HG03469 (cell line): ENCODE data around the gene CNOT4.
A peak's percentile ranks its signal among the peaks of the same experiment; 100 is the strongest.
"Not testable (repeated sequence)": the region's sequence is repeated elsewhere in the genome, so short reads cannot be mapped to it uniquely, and the experiment has no call there.

Source experiments
- ATAC-seq: cut with Tn5 transposase; IDR thresholded peaks from one replicate; pipeline ENCODE4 v1.9.1; 2021; ENCODE audit warnings: mild to moderate bottlenecking, moderate library complexity, moderate number of reproducible peaks; ENCODE audit not compliant: unreplicated experiment

CNOT4 gene

GRCh38 chr7:135368416-135369186, 141.3 kb downstream of the CNOT4 start:
- ATAC-seq = no peak

DNA sequence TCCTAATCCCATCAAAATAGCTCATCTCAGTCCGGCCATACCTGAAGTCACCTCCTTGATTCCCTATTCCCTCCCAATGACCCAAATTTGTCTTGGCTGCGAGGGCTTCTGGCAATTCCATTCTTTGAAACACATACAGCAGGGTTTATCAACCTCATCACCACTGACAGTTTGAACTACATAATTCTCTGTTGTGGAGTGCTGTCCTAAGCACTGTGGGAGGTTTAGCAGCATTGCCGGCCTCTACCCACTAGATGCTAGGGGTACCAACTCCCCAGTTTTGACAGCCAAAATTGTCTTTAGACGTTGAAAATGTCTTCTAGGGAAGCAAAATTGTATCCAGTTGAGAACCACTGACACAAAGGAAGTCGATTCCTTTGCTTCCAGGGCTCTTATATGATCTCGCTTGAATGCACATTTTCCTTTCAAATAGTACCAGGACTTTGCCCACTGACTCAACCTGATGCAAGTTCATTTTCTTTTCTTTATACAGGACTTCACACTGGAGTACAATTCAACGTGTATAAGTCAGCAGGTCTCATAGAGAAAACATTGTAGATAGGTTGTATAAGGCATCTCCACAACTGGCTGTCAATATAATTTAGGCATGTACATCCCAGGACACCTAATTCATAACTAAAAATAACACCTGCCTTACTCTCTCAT, 142.9 kb downstream of the CNOT4 start:
- ATAC-seq = no peak

DNA sequence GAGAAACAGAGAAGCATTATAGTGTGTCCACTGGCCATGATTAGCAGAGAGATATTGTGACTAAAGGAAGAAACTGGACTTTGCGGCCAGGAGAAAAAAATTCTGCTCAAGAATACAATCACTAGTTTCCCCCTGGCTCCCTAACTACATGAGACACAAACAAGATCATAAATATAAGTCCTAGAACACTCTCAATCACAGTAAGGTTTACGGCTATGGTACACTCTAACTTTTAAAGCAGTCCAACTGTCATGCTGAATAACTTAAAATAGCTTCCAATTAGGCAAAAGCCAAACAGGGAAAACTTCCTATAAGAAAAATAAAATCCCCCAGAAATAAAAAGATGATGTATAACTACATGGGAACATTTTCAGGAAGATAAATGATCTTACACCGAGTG, 144.2 kb downstream of the CNOT4 start:
- ATAC-seq = no peak

DNA sequence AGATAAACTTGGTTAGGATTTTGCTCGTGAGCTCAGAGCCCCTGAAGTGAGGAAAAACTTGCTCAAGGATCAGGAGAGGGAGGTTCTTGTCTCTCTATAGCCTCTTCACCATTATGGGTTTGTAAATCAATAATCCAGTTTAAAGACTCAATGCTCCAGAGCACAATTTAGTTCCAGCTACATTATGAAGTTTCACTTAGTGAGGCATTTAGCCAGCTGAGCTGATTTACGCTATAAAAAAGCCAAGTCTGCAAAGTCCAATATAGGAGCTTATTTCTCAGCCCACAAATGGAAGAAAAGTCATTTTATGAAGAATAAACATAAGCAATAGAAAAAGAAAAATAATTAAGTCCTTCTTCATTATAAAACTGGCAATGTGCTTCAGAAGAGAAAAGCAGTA, 145.7 kb downstream of the CNOT4 start:
- no peak for ATAC-seq

DNA sequence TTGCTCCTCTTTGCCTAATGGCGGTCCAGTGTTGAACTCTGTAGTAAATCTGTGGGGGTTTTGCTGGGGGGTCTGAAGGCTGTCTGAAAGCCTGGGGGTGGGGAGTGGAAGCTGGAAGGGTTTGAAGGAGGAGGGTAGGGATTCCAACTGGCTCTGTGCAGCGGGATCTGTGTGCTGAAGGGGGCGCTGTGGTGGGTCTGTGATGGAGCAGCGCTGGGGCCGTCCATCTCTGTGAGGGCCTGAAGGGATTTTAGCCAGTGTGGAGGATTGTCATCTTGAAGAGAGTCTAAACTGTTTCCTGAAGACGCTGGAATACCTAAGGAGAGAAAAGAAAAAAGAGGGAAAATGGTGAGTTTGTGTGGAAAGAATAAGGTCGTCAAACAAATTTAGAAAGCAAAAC, 147.0 kb downstream of the CNOT4 start:
- ATAC-seq = no peak

- ATAC-seq = no peak
Observed at GRCh38 chr7:135361788-135362187, 148.1 kb downstream of the CNOT4 start.

GRCh38 chr7:135359615-135360014, 150.3 kb downstream of the CNOT4 start:
- ATAC-seq = no peak

GRCh38 chr7:135355377-135356048, 154.4 kb downstream of the CNOT4 start:
- no peak for ATAC-seq

GRCh38 chr7:135353832-135354231, 156.1 kb downstream of the CNOT4 start:
- ATAC-seq = no peak

DNA sequence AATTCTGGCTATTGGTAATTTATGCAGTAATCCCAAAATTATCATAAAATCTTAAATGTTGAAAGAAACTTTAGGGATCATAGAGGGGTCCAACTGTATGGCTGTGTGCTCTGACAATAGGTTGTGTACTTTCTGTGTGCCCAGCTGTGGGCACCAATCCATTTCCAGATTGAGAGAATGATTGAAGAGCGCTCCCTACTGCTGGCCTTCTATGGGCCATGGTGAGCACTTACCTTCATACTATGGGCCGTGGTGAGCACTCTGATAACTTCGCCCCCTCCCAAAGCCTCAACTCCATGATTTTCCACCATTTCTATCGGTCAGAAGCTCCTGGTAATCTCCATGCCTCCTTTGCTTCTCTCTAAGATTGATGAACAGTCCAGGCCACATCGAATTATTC, 157.6 kb downstream of the CNOT4 start:
- no peak for ATAC-seq

GRCh38 chr7:135351070-135351469, 158.8 kb downstream of the CNOT4 start:
- not testable (repeated sequence) for ATAC-seq

- ATAC-seq = no peak
Observed at GRCh38 chr7:135349746-135350145, 160.2 kb downstream of the CNOT4 start.

- no peak for ATAC-seq
Observed at GRCh38 chr7:135348493-135348892, 161.4 kb downstream of the CNOT4 start.

- no peak for ATAC-seq
Observed at GRCh38 chr7:135343361-135343760, 166.5 kb downstream of the CNOT4 start.

DNA sequence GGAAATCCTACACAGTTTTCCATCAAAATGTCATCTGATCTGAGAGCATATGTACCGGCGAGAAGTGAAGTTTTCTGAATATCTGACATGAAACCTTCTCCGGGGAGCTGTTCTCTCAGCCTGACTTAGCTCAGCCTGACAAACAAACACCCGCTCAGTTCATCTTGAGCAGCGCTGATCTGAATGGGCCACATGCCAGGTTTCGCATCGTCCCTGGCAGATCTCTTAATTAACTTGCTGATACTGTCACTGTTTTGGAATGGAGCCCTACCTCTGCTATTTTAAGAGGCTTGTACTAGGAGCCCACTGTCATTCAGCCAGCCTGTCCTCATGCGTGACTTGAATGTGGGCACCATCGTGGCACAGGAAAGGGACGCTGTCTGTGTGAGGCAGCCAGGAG, 167.0 kb downstream of the CNOT4 start:
- no peak for ATAC-seq

- ATAC-seq = no peak
Observed at GRCh38 chr7:135341049-135341448, 168.9 kb downstream of the CNOT4 start.

DNA sequence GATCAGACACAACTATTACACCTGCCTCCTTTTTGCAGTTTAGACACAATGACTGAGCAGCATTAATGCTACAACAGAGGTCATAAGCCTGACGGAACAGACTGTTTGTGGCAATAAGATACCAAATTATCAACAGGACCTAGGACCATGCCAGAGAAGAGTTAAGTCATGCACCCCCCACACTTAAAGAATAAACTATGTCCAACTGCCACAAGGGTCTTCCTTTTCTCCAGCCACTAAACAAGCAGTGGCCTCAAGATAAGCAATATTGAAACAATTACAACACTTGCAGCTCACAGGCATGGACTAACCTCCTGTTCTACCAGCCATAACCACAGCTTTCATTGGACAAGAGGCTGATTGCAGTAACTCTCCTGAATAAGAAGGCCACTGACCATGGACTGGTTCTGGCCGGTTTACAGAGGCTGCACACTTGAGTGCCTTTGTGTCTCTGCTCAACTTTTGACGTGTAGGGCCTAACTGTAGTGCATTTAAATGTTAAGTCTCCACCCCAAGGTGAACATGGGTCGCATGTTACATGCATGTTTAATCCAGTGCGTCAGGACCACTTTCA, 171.8 kb downstream of the CNOT4 start:
- ATAC-seq = no peak

DNA sequence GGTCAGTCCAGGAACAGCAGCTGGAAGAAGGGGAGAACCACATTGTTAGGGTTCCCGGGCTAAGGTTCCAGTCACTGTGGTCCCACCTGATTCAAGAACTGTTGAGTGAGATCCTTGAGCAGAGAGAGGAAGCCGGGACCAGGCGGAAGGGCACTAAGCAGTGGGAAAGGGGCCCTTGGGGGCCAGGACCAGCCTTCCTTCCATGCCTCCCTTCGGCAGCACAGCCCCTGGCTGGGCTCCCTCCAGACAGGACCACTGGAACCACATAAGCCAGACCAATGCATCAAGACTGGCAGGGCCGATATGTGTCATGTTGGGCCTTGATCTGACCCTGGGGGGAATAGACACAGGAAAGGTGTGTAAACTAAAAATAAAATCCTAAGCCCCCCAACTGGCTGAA, 172.4 kb downstream of the CNOT4 start:
- ATAC-seq = no peak

DNA sequence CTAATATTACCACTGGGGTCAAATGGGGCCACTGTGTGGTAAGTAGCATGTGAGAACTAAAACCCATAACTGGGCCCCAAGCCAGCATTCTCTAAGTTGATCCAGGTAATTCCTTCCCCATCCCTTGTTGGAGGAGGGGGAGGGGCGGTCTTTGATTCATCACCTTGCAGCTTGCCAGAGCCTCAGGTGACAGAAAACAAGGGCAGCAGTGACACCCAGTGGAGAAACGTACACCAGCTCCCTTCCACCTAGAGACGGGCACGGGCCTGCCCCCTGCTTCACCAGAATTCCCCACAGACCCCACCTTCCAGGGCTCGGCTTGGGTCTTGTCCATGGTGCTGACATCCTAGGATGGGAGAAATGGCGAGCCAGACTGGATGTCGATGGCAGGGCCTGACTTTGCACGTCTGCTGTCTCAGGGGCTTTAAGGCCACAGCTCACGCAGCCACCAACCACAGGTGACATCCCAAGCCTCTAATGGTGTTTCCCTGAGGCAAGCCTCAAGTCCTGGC, 174.2 kb downstream of the CNOT4 start:
- peak; percentile 46 for ATAC-seq

DNA sequence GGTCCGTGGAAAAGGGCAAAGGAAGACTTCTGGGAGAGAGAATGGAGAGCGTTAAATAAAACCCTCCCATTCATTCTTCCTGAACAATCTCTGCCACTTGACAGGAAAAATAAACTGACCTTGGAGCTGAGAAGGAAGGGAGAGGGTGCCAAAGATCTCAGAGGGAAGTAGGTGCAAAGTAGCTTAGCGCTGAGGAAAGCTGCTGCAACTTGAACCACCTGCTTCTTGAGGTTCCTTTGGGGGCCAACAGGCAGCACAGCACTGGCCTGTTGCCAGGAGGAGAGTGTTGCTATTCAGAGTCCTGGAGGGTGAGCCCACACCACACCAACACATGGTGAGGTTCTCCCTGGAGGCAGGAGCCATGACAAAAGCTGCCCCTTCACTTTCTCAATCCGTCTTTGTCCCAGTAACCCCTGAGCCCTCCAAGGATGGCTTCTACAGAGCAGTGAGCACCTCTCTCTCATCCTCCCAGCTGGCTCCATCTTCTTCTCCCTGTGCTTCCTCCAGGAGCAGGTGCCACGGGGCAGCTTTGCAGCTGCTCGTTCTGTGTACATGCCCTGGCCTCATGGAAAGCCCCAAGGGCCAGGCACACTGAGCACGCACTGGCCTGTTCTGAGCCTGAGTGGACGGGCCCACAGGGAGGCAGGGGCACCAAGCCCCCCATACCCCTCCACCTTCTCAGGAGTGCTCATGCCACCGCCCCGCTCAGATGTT, 174.9 kb downstream of the CNOT4 start:
- no peak for ATAC-seq

DNA sequence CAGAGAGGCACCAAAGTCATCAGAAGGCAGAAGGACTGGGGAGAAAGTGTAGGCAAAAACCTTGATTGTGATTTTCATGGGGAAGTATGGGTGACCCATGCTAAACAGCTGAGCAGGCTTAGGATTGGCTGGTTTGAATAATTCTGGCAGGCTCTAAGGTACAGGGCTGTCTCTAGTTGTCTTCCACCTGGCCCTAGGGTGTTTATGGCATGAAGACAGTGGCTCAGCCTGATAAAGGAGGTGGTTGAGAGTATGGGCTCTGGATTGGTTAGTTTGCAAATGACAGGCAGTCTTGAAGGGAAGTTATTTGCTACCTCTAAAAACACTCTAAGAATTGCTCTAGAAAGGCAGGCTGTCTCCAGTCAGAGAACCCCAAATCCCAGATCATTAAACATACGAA, 176.0 kb downstream of the CNOT4 start:
- no peak for ATAC-seq
